NCI-H2171 (cell line): ENCODE data around the gene MYCN.
"Not testable (repeated sequence)": the region's sequence is repeated elsewhere in the genome, so short reads cannot be mapped to it uniquely, and the experiment has no call there.

Experiments
- DNase-seq: peaks from one replicate; lab custom pipeline; 2025; lab: John Stamatoyannopoulos, UW

Gene MYCN

GRCh38 chr2:15939854-15940660, at the start of gene MYCN:
TSS of gene MYCN (plus strand) at chr2:15940550. CDS start at chr2:15942065, 1,515 bp downstream.
- peak; percentile 13 for DNase-seq

- DNase-seq, result no peak
Measured at GRCh38 chr2:15890936-15891905, 49.1 kb upstream of the MYCN start.

GRCh38 chr2:15892151-15892880, 48.0 kb upstream of the MYCN start:
- no peak for DNase-seq

GRCh38 chr2:15893085-15893484, 47.3 kb upstream of the MYCN start:
- no peak for DNase-seq

GRCh38 chr2:15893689-15894480, 46.5 kb upstream of the MYCN start:
- DNase-seq, result no peak

GRCh38 chr2:15894481-15895144, 45.7 kb upstream of the MYCN start:
- DNase-seq, result no peak

- DNase-seq, result no peak
Measured at GRCh38 chr2:15895615-15896469, 44.5 kb upstream of the MYCN start.

- DNase-seq, result no peak
Measured at GRCh38 chr2:15896859-15897258, 43.5 kb upstream of the MYCN start.

GRCh38 chr2:15897431-15898098, 42.8 kb upstream of the MYCN start:
- DNase-seq, result no peak

- no peak for DNase-seq
Measured at GRCh38 chr2:15899327-15899612, 41.1 kb upstream of the MYCN start.

GRCh38 chr2:15899751-15900493, 40.4 kb upstream of the MYCN start:
- DNase-seq, result no peak

- DNase-seq, result no peak
Measured at GRCh38 chr2:15901095-15901807, 39.1 kb upstream of the MYCN start.

- no peak for DNase-seq
Measured at GRCh38 chr2:15901808-15902130, 38.6 kb upstream of the MYCN start.

GRCh38 chr2:15903910-15904309, 36.4 kb upstream of the MYCN start:
- not testable (repeated sequence) for DNase-seq

GRCh38 chr2:15905267-15905645, 35.1 kb upstream of the MYCN start:
- DNase-seq, result no peak

GRCh38 chr2:15905986-15906491, 34.3 kb upstream of the MYCN start:
- DNase-seq, result no peak

GRCh38 chr2:15906778-15907177, 33.6 kb upstream of the MYCN start:
- DNase-seq, result no peak
